Left kidney (tissue), 2 donors: ENCODE data around the gene SMIM36. TPM values are rescaled to one million over a fixed set of nuclear protein-coding genes. Genes with fewer than 3 reads are reported as not detected.
"Not testable (repeated sequence)": the region's sequence is repeated elsewhere in the genome, so short reads cannot be mapped to it uniquely, and the experiment has no call there.

Experiments used
- DNase-seq: peaks from one replicate; pipeline ENCODE4 v3.0.0-alpha.2; 2013
- polyA plus RNA-seq: library from polyadenylated mRNA; unstranded; fragments of 120-200 nt; gene quantifications from one replicate; pipeline ENCODE4 v1.2.1, GENCODE V29; 2013; ENCODE audit not compliant: insufficient read length

SMIM36 gene
- polyA plus RNA-seq, 1 donor = 0.05 TPM

GRCh38 chr17:55435408-55435807 is 75.8 kb downstream of the SMIM36 start:
- DNase-seq = no peak

GRCh38 chr17:55434721-55435120 is 76.5 kb downstream of the SMIM36 start:
- DNase-seq = no peak

GRCh38 chr17:55433629-55434422 is 77.4 kb downstream of the SMIM36 start:
- DNase-seq = no peak

- no peak for DNase-seq
These were observed 78.1 kb downstream of the SMIM36 start for GRCh38 chr17:55433029-55433628.

GRCh38 chr17:55432358-55433028 is 78.8 kb downstream of the SMIM36 start:
- DNase-seq = no peak

- DNase-seq = not testable (repeated sequence)
These were observed 79.3 kb downstream of the SMIM36 start for GRCh38 chr17:55431914-55432313.

- DNase-seq = no peak
These were observed 80.5 kb downstream of the SMIM36 start for GRCh38 chr17:55430541-55431288.

GRCh38 chr17:55427587-55427882 is 83.7 kb downstream of the SMIM36 start:
- no peak for DNase-seq

GRCh38 chr17:55426851-55427586 is 84.2 kb downstream of the SMIM36 start:
- DNase-seq = no peak

- DNase-seq = no peak
These were observed 86.2 kb downstream of the SMIM36 start for GRCh38 chr17:55424893-55425540.

- DNase-seq = no peak
These were observed 87.7 kb downstream of the SMIM36 start for GRCh38 chr17:55423535-55423934.

GRCh38 chr17:55422828-55423164 is 88.5 kb downstream of the SMIM36 start:
- not testable (repeated sequence) for DNase-seq

GRCh38 chr17:55421179-55421934 is 89.9 kb downstream of the SMIM36 start, which contains the start of gene MMD:
Gene MMD (minus strand): TSS chr17:55421835. CDS start chr17:55421695, 140 bp downstream.
- no peak for DNase-seq

- no peak for DNase-seq
These were observed 90.5 kb downstream of the SMIM36 start for GRCh38 chr17:55420776-55421178.

- DNase-seq = no peak
These were observed 91.0 kb downstream of the SMIM36 start for GRCh38 chr17:55420067-55420775.

- no peak for DNase-seq
These were observed 92.6 kb downstream of the SMIM36 start for GRCh38 chr17:55418369-55419268.

- no peak for DNase-seq
These were observed 93.6 kb downstream of the SMIM36 start for GRCh38 chr17:55417411-55418268.
